Osteoblast (primary cell): ENCODE data around the gene EFCAB9. TPM values are rescaled to one million over a fixed set of nuclear protein-coding genes. Genes with fewer than 3 reads are reported as not detected.
"Not testable (repeated sequence)": the region's sequence is repeated elsewhere in the genome, so short reads cannot be mapped to it uniquely, and the experiment has no call there.

Experiments
- DNase-seq: peaks from one replicate; pipeline ENCODE4 v3.0.0; 2011; ENCODE audit warnings: low spot score, mixed read lengths; ENCODE audit not compliant: insufficient read length; ENCODE audit errors: missing footprints
- H2AFZ ChIP-seq: 2 replicates; pipeline ENCODE4 v1.6.0; 2011; ENCODE audit warnings: mild to moderate bottlenecking, low read length
- H3K27ac ChIP-seq: 2 replicates; pipeline ENCODE4 v1.5.1; 2011; ENCODE audit warnings: mild to moderate bottlenecking, low read depth, low read length, moderate library complexity
- H3K27me3 ChIP-seq: 2 replicates; pipeline ENCODE4 v1.6.0; 2012; ENCODE audit warnings: mild to moderate bottlenecking, control low read depth, inconsistent platforms, low read length, moderate library complexity; ENCODE audit not compliant: insufficient read depth
- H3K36me3 ChIP-seq: 2 replicates; pipeline ENCODE4 v1.5.1; 2011; ENCODE audit warnings: mild to moderate bottlenecking, low read length, control low read depth, moderate library complexity; ENCODE audit not compliant: insufficient read depth
- H3K4me1 ChIP-seq: 2 replicates; pipeline ENCODE4 v1.5.1; 2011; ENCODE audit warnings: mild to moderate bottlenecking, low read length, control low read depth, moderate library complexity; ENCODE audit not compliant: insufficient read depth
- H3K4me2 ChIP-seq: 2 replicates; pipeline ENCODE4 v1.6.0; 2011; ENCODE audit warnings: mild to moderate bottlenecking, low read length; ENCODE audit not compliant: insufficient read depth
- H3K4me3 ChIP-seq: fragments of 200-600 bp; sonication (generic); 3 replicates; pipeline ENCODE4 v1.5.1; 2012; ENCODE audit warnings: mild to moderate bottlenecking, low read length, inconsistent platforms; ENCODE audit not compliant: insufficient read depth
- H3K79me2 ChIP-seq: 2 replicates; pipeline ENCODE4 v1.6.0; 2012; ENCODE audit warnings: mild to moderate bottlenecking, low read length, control low read depth, inconsistent platforms; ENCODE audit not compliant: insufficient read depth
- H3K9me3 ChIP-seq: 2 replicates; pipeline ENCODE4 v1.5.1; 2011; ENCODE audit warnings: low read depth, low read length, control low read depth
- H4K20me1 ChIP-seq: 2 replicates; pipeline ENCODE4 v1.6.0; 2012; ENCODE audit warnings: mild to moderate bottlenecking, low read length, control low read depth; ENCODE audit not compliant: insufficient read depth
- CTCF ChIP-seq: IDR thresholded peaks from 2 replicates; pipeline ENCODE4 v1.5.1; 2011; ENCODE audit warnings: mild to moderate bottlenecking, low read depth, low read length, moderate library complexity; ENCODE audit errors: extremely low read depth
- total RNA-seq: library from RNA; depleted of rRNA; stranded (reverse); fragments of >200 nt; gene quantifications from 2 replicates; pipeline ENCODE4 v1.2.3, GENCODE V29; 2012

Gene EFCAB9
- total RNA-seq, 1 donor = not detected

GRCh38 chr5:172153695-172154094, 40.3 kb upstream of the EFCAB9 start:
- no peak overlapping the region for H3K4me3 ChIP-seq
- no peaks in the 10 kb centered on the region for H3K9me3 ChIP-seq
- TF ChIP-seq CTCF = no peak
- H3K27ac ChIP-seq = no peak overlapping the region
- no peaks in the 10 kb centered on the region for H3K27me3 ChIP-seq
- H3K36me3 ChIP-seq = peaks cover 17% of the 10 kb centered on the region
- H3K4me2 ChIP-seq = no peak overlapping the region
- H3K79me2 ChIP-seq = peaks cover 55% of the 10 kb centered on the region
- H3K4me1 ChIP-seq = peaks cover 7% of the 10 kb centered on the region
- H4K20me1 ChIP-seq = peaks cover 2% of the 10 kb centered on the region
- DNase-seq = no peak
- no peak overlapping the region for H2AFZ ChIP-seq

- not testable (repeated sequence) for H3K4me3 ChIP-seq, H4K20me1 ChIP-seq, H3K27me3 ChIP-seq, H3K27ac ChIP-seq, H2AFZ ChIP-seq, H3K4me1 ChIP-seq, DNase-seq, H3K9me3 ChIP-seq, H3K4me2 ChIP-seq
- peaks cover 17% of the 10 kb centered on the region for H3K36me3 ChIP-seq
- peaks cover 60% of the 10 kb centered on the region for H3K79me2 ChIP-seq
Measured at GRCh38 chr5:172155101-172155500, 38.9 kb upstream of the EFCAB9 start.

GRCh38 chr5:172156541-172156994, 37.4 kb upstream of the EFCAB9 start:
- TF ChIP-seq CTCF = no peak
- Histone ChIP-seq H3K36me3 (peaks cover 17% of the 10 kb centered on the region), H3K4me1 (no peaks in the 10 kb centered on the region), H3K4me2 (no peak overlapping the region), H2AFZ (no peak overlapping the region), H3K4me3 (no peak overlapping the region), H4K20me1 (peaks cover 14% of the 10 kb centered on the region), H3K79me2 (peaks cover 64% of the 10 kb centered on the region), H3K9me3 (no peaks in the 10 kb centered on the region), H3K27me3 (no peaks in the 10 kb centered on the region), H3K27ac (no peak overlapping the region)
- no peak for DNase-seq

- TF ChIP-seq CTCF = no peak
- Histone ChIP-seq H3K4me3 (no peak overlapping the region), H3K9me3 (no peaks in the 10 kb centered on the region), H3K4me2 (no peak overlapping the region), H3K79me2 (peaks cover 68% of the 10 kb centered on the region), H3K27me3 (no peaks in the 10 kb centered on the region), H3K36me3 (peaks cover 9% of the 10 kb centered on the region), H3K27ac (no peak overlapping the region), H2AFZ (no peak overlapping the region), H4K20me1 (peaks cover 25% of the 10 kb centered on the region), H3K4me1 (peaks cover 11% of the 10 kb centered on the region)
- no peak for DNase-seq
Measured at GRCh38 chr5:172159016-172159415, 35.0 kb upstream of the EFCAB9 start.
